ENCODE data around the gene UCK2.

Gene UCK2

DNA sequence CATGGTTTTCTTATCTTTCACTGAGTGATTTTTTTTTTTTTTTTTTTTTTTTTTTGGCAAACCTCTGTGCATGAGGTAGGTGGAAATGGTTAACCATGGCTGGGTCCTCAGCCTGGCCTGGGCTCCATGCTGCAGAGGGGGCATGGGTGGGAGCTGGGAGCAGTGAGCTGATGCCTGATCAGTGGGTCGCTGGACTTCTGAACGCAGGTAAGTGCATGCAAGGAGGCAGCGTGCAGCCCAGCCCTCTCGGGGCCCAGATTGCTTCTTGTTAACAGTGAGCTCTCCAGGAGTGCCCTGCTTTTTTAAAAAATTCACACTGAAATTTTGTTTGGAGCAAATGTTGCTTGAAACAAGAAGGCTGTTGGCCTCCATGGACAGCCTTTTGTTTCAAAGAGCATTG, 75.2 kb downstream of the UCK2 start:
- TF ChIP-seq, protein P1, sequence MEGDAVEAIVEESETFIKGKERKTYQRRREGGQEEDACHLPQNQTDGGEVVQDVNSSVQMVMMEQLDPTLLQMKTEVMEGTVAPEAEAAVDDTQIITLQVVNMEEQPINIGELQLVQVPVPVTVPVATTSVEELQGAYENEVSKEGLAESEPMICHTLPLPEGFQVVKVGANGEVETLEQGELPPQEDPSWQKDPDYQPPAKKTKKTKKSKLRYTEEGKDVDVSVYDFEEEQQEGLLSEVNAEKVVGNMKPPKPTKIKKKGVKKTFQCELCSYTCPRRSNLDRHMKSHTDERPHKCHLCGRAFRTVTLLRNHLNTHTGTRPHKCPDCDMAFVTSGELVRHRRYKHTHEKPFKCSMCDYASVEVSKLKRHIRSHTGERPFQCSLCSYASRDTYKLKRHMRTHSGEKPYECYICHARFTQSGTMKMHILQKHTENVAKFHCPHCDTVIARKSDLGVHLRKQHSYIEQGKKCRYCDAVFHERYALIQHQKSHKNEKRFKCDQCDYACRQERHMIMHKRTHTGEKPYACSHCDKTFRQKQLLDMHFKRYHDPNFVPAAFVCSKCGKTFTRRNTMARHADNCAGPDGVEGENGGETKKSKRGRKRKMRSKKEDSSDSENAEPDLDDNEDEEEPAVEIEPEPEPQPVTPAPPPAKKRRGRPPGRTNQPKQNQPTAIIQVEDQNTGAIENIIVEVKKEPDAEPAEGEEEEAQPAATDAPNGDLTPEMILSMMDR (IDR thresholded peaks at IDR 0.05; ENCODE audit: low read depth, low read length): no peak
- DNase-seq (ENCODE audit: extremely low read depth, low read depth): no peak

DNA sequence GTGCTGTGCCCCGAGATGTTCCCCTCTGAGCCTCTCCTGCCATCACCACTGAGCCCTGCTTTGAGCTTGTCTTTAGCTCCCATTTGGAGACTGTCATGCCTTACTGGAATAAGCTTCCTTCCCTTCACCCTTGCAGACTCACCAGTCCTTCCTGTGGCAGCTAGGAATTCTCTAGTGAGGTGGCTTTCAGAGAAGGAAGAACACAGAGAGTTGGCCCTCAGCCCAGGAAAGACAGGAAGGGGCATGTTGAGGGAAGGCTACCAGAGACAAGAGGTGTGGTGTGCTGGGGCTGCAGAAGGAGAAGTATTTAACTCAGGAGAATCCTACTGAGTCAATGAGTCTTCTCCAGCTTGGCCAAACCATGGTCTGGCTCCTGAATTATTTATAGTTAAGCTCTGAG, 76.3 kb downstream of the UCK2 start:
- no peak for DNase-seq (ENCODE audit: extremely low read depth, low read depth)
- TF ChIP-seq, protein P1 (IDR thresholded peaks at IDR 0.05; ENCODE audit: low read depth, low read length): no peak

DNA sequence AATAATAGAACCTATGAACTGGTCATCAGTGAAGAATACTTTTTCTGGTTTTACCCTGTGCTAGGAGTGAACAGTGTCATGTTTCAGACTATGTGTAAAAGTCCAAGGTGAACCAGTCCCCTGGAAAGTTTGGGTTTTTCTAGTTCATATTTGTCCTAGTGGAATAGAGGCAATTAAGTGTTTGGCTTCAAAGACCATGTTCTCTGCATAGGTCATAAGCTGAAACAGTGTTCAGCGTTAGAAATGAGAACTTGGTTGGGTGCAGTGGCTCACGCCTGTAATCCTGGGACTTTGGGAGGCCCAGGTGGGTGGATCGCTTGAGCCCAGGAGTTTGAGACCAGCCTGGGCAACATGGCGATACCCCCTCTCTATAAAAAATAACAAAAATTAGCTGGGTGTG, 77.5 kb downstream of the UCK2 start:
- TF ChIP-seq, protein P1 (IDR thresholded peaks at IDR 0.05; ENCODE audit: low read depth, low read length): no peak
- DNase-seq (ENCODE audit: extremely low read depth, low read depth): no peak

DNA sequence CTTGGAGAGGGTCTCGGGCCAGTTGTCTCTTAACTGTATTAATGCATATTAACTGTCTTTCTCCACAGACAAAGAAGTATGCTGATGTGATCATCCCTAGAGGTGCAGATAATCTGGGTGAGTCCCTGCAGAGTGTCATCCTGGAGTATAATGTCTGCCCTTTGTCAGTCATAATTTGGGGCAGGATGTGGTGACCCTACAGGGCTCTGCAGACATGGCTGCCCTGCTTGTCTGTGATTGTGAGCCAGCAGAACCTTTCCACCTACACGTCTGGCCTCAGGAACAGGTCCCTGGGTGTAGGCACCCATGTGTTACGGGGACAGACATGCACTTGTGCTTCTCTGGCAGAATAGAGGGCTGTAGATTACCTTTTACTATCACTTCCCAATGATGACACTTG, 78.4 kb downstream of the UCK2 start:
- no peak for DNase-seq (ENCODE audit: extremely low read depth, low read depth)
- TF ChIP-seq, protein P1 (IDR thresholded peaks at IDR 0.05; ENCODE audit: low read depth, low read length): no peak

DNA sequence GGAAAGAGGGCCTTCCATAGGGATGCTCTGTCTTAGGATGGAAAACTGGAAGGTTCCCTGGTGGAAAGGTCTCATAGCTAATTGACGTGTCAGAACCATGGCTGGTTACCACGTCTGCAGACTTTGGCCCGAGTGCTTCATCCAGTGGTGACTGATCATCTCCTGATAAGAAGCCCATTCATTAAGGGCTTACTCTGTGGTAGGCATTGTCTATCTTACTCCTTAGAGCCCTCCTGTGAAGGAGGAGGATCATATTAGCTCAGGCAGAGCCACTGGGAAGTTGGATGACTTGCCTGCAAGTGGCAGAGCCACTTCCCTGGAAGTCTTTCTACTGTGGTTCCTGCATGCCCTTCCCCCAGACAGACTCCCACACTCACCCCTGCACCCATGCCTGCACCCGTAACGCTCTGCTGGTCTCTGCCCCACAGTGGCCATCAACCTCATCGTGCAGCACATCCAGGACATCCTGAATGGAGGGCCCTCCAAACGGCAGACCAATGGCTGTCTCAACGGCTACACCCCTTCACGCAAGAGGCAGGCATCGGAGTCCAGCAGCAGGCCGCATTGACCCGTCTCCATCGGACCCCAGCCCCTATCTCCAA, 79.9 kb downstream of the UCK2 start:
- no peak for DNase-seq (ENCODE audit: extremely low read depth, low read depth)
- TF ChIP-seq, protein P1 (IDR thresholded peaks at IDR 0.05; ENCODE audit: low read depth, low read length): no peak

DNA sequence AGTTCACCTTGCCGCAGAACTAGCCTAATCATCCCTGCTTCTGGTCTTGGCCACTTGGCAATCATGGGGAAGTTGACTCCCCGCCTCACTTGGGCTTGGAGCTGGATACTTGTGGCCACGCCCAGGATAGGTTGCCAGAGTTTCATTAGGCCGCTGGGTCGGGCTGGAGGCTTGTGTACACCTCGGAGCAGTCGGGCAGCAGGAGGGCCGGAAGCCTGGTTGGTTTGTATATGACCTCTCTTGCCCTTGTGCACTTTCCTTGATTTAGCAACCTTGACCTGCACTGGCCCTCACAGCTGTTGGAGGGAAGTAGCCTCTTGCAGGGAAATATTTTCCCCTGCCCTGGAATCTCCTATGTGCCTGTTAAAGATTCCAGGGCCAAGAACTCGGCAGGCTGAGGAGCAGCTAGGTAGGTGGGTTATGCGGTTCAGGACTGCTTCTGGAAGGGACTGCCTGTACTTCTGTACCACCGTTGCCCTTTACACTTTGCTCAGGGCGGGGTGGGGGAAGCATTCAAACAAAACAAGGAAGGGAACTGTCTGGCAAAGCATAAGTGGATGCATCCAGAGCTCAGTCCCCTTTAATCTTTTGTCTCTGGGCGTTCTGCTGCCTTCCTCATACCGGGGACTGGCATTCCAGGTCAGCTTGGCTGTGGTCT, 83.5 kb downstream of the UCK2 start:
- DNase-seq (ENCODE audit: extremely low read depth, low read depth): no peak
- TF ChIP-seq, protein P1 (IDR thresholded peaks at IDR 0.05; ENCODE audit: low read depth, low read length): no peak

DNA sequence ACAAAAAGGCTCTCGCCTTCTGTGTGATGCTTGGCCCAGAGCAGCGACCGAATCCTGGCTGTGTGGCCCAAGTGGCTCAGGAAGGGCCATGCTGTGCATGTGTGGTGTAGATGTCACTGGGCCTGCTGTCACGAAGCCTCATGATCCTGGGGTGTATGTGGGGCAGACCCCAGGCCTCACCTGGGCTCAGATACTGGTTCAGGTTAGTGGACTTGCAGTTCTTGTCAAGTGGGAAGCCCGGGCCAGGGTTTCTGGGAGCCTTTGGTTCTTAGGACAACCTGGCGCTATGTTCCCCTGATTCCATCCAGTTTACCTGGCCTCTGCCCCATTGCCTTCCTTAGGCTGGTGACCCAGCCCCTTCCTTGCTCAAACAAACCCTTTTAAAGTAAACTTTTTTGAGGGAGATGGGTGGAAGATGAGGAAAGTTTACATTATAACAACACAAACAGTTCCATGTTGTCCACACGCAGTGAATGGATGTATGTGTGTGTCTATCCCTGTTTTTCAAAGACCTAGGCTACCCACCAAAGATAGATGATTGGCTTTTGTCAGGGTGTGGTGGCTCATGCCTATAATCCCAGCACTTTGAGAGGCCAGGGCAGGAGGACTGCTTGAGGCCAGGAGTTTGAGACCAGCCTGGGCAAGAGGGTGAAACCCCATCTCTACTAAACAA, 84.3 kb downstream of the UCK2 start:
- TF ChIP-seq, protein P1 (IDR thresholded peaks at IDR 0.05; ENCODE audit: low read depth, low read length): no peak
- no peak for DNase-seq (ENCODE audit: extremely low read depth, low read depth)
